OCI-LY7 (cell line): ENCODE measurements around the gene ACSM5.

Source experiments
- CTCF ChIP-seq: fragments of 200-600 bp; sonication (generic); conservative IDR thresholded peaks from 2 replicates; pipeline ENCODE4 v1.5.1; 2014; ENCODE audit warnings: mild to moderate bottlenecking, antibody characterized with exemption, low read length, moderate library complexity, mixed read lengths
- EZH2phosphoT487 ChIP-seq: fragments of 200-600 bp; sonication (generic); IDR thresholded peaks from 2 replicates; pipeline ENCODE4 v1.6.1; 2018; ENCODE audit warnings: low read depth, borderline replicate concordance, mild to moderate bottlenecking, mixed run types, antibody characterized with exemption, low read length, moderate library complexity, mixed read lengths

GRCh38 chr16:20402651-20403050 is 6.7 kb upstream of the ACSM5 start:
- TF ChIP-seq CTCF (no peak), EZH2phosphoT487 (no peak)
